ENCODE results near the gene TMEM234. TPM values are rescaled to one million over a fixed set of nuclear protein-coding genes. Genes with fewer than 3 reads are reported as not detected.

Gene TMEM234
- total RNA-seq, 6 experiments from 2014 or later: 18.5 to 23.7 (median 20.3) TPM

DNA sequence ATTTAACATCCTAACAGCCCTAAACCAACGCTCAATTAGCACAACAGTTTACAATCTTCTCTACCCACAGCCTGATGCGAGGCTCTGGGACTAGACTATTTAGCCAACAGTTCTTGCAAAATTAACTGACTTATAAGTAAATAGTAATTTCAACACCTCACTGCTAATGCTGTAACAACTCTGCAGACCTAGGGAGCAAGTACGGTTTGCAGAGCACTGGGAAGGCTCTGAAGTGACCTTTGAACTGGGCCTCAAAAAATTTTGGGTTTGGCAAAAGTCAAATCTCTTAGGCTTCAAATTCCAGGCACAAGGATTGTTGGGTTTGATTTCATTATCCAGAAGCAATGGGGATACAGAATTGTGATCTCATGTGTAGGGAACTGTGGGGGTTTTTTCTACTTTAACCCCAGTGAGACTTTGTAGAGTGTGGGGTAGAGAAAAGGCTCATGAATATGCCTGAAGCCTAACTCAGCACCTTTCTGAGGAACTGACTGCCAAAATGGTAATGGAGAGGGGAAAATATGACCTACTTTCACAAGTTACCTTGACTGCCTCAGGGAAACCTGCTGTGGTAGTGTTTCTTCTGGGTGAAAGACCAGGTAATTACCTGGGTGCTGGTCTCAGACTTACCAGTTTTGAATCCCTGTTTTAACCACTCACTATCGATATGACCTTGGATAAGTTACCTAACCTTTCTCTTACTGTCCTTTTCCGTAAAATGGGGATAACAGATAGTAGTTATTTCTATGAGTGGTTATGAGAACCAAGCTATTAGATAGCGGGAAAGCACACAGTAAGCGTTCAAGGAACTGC, 43.6 kb downstream of the TMEM234 start:
- TF ChIP-seq, protein P1, sequence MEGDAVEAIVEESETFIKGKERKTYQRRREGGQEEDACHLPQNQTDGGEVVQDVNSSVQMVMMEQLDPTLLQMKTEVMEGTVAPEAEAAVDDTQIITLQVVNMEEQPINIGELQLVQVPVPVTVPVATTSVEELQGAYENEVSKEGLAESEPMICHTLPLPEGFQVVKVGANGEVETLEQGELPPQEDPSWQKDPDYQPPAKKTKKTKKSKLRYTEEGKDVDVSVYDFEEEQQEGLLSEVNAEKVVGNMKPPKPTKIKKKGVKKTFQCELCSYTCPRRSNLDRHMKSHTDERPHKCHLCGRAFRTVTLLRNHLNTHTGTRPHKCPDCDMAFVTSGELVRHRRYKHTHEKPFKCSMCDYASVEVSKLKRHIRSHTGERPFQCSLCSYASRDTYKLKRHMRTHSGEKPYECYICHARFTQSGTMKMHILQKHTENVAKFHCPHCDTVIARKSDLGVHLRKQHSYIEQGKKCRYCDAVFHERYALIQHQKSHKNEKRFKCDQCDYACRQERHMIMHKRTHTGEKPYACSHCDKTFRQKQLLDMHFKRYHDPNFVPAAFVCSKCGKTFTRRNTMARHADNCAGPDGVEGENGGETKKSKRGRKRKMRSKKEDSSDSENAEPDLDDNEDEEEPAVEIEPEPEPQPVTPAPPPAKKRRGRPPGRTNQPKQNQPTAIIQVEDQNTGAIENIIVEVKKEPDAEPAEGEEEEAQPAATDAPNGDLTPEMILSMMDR (IDR thresholded peaks at IDR 0.05): no peak
- peaks cover 10% of the 10 kb centered on the region for H3K27me3 Mint-ChIP-seq (ENCODE audit: insufficient read depth)
- peaks cover 34% of the 10 kb centered on the region for H3K4me1 Mint-ChIP-seq (ENCODE audit: low read depth)
- H3K9me3 Mint-ChIP-seq: no peaks in the 10 kb centered on the region
- peak overlapping the region; percentile 97 for H3K4me3 Mint-ChIP-seq
- DNase-seq: no peak
- H3K36me3 Mint-ChIP-seq (ENCODE audit: low read depth): peaks cover 31% of the 10 kb centered on the region
- H3K27ac Mint-ChIP-seq: peak overlapping the region; percentile 95

DNA sequence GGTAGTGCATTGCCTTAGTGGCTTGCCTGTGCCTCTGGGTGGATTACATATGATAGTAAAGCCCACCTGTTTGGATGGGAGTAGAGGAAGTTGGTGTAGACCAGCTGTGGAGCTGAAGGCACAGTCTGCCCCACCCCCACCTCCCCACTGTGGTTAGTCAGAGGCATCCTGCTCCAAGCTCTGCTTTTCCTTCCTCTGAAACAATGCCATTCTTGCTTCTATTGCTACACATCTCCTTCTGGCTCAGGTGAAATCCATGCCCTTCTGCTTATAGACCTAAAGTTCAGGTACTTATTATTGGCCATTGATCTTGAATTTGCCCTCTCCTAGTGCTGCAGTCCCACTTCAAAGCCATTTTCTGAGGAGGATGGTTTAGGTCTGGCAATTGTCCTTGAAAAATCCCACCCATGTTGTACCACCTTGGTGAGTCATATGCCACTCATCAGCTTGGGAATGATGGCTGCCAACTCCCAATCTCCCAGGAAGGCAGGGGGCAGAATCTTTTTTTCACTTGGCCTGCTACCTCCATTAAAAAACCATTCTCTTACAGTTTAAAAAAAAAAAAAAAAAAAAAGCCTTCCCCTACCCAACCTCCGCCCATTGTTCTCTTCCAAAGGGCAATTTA, 49.4 kb downstream of the TMEM234 start:
- TF ChIP-seq, protein P1 (IDR thresholded peaks at IDR 0.05): no peak
- Mint-ChIP-seq H3K9me3 (no peaks in the 10 kb centered on the region), H3K27ac (no peak overlapping the region; the same call in 1 of the 2 replicates), H3K4me1 (ENCODE audit: low read depth) (peaks cover 13% of the 10 kb centered on the region), H3K4me3 (no peak overlapping the region), H3K36me3 (ENCODE audit: low read depth) (peaks cover 39% of the 10 kb centered on the region), H3K27me3 (ENCODE audit: insufficient read depth) (no peaks in the 10 kb centered on the region; the same call in none of the 2 replicates)
- no peak for DNase-seq

DNA sequence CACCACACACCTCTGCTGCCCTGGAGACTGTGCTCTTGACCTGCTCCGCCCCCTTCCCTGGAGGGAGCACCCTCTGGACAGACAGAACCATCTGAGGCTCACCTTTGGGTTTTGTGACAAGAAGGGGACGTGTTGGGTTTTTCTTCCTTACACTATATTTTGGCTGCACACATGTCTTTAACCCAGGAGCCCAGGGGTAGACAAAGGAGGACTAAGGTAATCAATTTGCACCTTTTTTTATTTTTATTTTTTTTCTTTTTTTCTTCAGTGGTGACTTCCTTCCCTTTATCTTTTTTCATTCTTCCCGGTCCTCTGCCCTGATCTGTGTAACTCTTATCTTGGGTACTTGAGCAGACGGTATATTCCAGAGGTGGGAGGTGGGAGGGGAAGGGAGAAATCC, 51.2 kb downstream of the TMEM234 start:
- no peak overlapping the region for H3K4me3 Mint-ChIP-seq
- DNase-seq: no peak
- no peaks in the 10 kb centered on the region for H3K9me3 Mint-ChIP-seq
- TF ChIP-seq, protein P1 (IDR thresholded peaks at IDR 0.05): no peak
- H3K27ac Mint-ChIP-seq: no peak overlapping the region
- H3K36me3 Mint-ChIP-seq (ENCODE audit: low read depth): peaks cover 39% of the 10 kb centered on the region
- H3K4me1 Mint-ChIP-seq (ENCODE audit: low read depth): peaks cover 13% of the 10 kb centered on the region
- H3K27me3 Mint-ChIP-seq (ENCODE audit: insufficient read depth): no peaks in the 10 kb centered on the region; the same call in none of the 2 replicates

Other genes with a start within 250 kb of the TMEM234 start
- 100 to 1,000 TPM; 119 to 160 (median 148) TPM for gene KHDRBS1, start 208.5 kb downstream of the TMEM234 start, total RNA-seq (2021; fragmentation: NEBNext Ultra II Directional; extraction: Animal tissue kit (Norgen Biotek cat#: 25700))
- 10 to 100 TPM; 17.6 to 23.2 (median 20.8) TPM for gene TMEM39B, start 149.4 kb downstream of the TMEM234 start, total RNA-seq (2021; fragmentation: NEBNext Ultra II Directional; extraction: Animal tissue kit (Norgen Biotek cat#: 25700))
- gene KPNA6, start 114.3 kb downstream of the TMEM234 start, total RNA-seq (2021; fragmentation: NEBNext Ultra II Directional; extraction: Animal tissue kit (Norgen Biotek cat#: 25700)): 100 to 1,000 TPM; 116 to 132 (median 122) TPM
- 10 to 100 TPM; 89.4 to 95.2 (median 93.0) TPM for gene TXLNA, start 42.7 kb downstream of the TMEM234 start, total RNA-seq (2021; fragmentation: NEBNext Ultra II Directional; extraction: Animal tissue kit (Norgen Biotek cat#: 25700))
- 10 to 100 TPM; 12.5 to 15.7 (median 15.3) TPM for gene CCDC28B, start 21.8 kb downstream of the TMEM234 start, total RNA-seq (2021; fragmentation: NEBNext Ultra II Directional; extraction: Animal tissue kit (Norgen Biotek cat#: 25700))
- gene IQCC, start 16.7 kb downstream of the TMEM234 start, total RNA-seq (2021; fragmentation: NEBNext Ultra II Directional; extraction: Animal tissue kit (Norgen Biotek cat#: 25700)): 1 to 10 TPM in 5 of 6 experiments, under 1 TPM in 1; 0.81 to 2.4 (median 2.2) TPM
- gene DCDC2B, start 13.3 kb downstream of the TMEM234 start, total RNA-seq (2021; fragmentation: NEBNext Ultra II Directional; extraction: Animal tissue kit (Norgen Biotek cat#: 25700)): not detected
- 100 to 1,000 TPM; 279 to 313 (median 285) TPM for gene EIF3I, start 54 bp upstream of the TMEM234 start, total RNA-seq (2021; fragmentation: NEBNext Ultra II Directional; extraction: Animal tissue kit (Norgen Biotek cat#: 25700))
- gene FAM167B, start 24.9 kb upstream of the TMEM234 start, total RNA-seq (2021; fragmentation: NEBNext Ultra II Directional; extraction: Animal tissue kit (Norgen Biotek cat#: 25700)): 1 to 10 TPM; 1.1 to 2.1 (median 1.5) TPM
- not detected for gene LCK, start 28.9 kb upstream of the TMEM234 start, total RNA-seq (2021; fragmentation: NEBNext Ultra II Directional; extraction: Animal tissue kit (Norgen Biotek cat#: 25700))
- gene HDAC1, start 69.7 kb upstream of the TMEM234 start, total RNA-seq (2021; fragmentation: NEBNext Ultra II Directional; extraction: Animal tissue kit (Norgen Biotek cat#: 25700)): 10 to 100 TPM; 78.5 to 94.9 (median 92.2) TPM
- 10 to 100 TPM in 4 of 6 experiments, 1 to 10 TPM in 2; 7.8 to 12.8 (median 11.4) TPM for gene MARCKSL1, start 113.9 kb upstream of the TMEM234 start, total RNA-seq (2021; fragmentation: NEBNext Ultra II Directional; extraction: Animal tissue kit (Norgen Biotek cat#: 25700))
- gene FAM229A, start 140.1 kb upstream of the TMEM234 start, total RNA-seq (2021; fragmentation: NEBNext Ultra II Directional; extraction: Animal tissue kit (Norgen Biotek cat#: 25700)): 1 to 10 TPM; 1.1 to 3.0 (median 1.7) TPM
- gene TSSK3, start 140.2 kb upstream of the TMEM234 start, total RNA-seq (2021; fragmentation: NEBNext Ultra II Directional; extraction: Animal tissue kit (Norgen Biotek cat#: 25700)): 1 to 10 TPM in 1 of 6 experiments, under 1 TPM in 5; 0.38 to 1.2 (median 0.72) TPM
- 10 to 100 TPM; 52.9 to 65.5 (median 60.1) TPM for gene BSDC1, start 172.1 kb upstream of the TMEM234 start, total RNA-seq (2021; fragmentation: NEBNext Ultra II Directional; extraction: Animal tissue kit (Norgen Biotek cat#: 25700))
- gene ZBTB8B, start 242.7 kb upstream of the TMEM234 start, total RNA-seq (2021; fragmentation: NEBNext Ultra II Directional; extraction: Animal tissue kit (Norgen Biotek cat#: 25700)): not detected

Data from HFFc6 (cell line).